Heart left ventricle (tissue), 13 donors: Measurements from ENCODE around the gene ZNF711.

Experiments used
- POLR2A ChIP-seq, 2 donors: fragments of 450-650 bp; IDR thresholded peaks; one replicate each; pipeline ENCODE4 v1.6.1; 2017; ENCODE audit warnings: antibody characterized with exemption in 2 of 2, mild to moderate bottlenecking in 2 of 2, moderate library complexity in 2 of 2
- TF ChIP-seq, protein P1 (sequence below), 12 donors: fragments of 200-600 bp; sonication (generic) in 4 of 12; IDR thresholded peaks; one replicate each; pipeline versions ENCODE4 v1.5.0 to v1.8.0; 2018 to 2022; ENCODE audit warnings: antibody characterized with exemption in 12 of 12, mild to moderate bottlenecking in 5 of 12
- donor health status: ischemic (EF 13 %, LVEDD 7.1; RV severe dilation, severe dysfunction).
- donor health status: DM: no; HTN: yes; CAD: no.
- donor health status: DM: no; HTN: no; CAD: no.
- donor health status: ischemic (EF 25% LVEDD 6.9; RV normal size, moderate dysfunction).
- donor health status: ischemic (EF 25% LVEDD 5.7; RV mildly dilated, moderate dysfunction).
- donor health status: ischemic (EF 35%, LVEDD 5.7; RV mildly dilated, moderate dysfunction).
- donor health status: nonischemic (EF 11% LVEDD 7.7; RV severe dilation, severe dysfunction).
- donor health status: DM: yes; HTN: yes; CAD: no.
- donor health status: PGD.
- donor health status: ischemic (EF 29% LVEDD 5.4; RV normal size, mild dysfunction).
- donor health status: nonischemic (EF 23%, LVEDD 6.1; RV moderate dilation, normal function).

DNA sequence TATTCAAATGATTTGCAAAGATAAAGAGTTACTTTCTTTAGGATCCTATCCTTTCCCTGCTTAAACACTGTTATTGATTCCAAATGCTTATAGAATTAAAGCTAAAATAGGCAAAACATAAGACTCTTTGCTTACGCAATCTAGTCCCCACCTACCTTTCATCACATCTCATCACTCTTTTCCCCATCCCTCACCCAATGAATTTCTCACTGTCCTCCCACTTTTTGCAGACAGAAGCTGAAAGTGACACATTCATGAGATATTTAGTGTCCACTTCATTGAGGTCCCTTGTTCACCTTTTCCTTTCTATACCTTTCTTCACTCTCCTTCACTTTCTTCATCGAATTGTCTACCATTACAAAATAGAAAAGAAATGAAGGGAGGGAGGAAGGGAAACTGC is 636 bp upstream of the ZNF711 start:
- TF ChIP-seq, protein P1, sequence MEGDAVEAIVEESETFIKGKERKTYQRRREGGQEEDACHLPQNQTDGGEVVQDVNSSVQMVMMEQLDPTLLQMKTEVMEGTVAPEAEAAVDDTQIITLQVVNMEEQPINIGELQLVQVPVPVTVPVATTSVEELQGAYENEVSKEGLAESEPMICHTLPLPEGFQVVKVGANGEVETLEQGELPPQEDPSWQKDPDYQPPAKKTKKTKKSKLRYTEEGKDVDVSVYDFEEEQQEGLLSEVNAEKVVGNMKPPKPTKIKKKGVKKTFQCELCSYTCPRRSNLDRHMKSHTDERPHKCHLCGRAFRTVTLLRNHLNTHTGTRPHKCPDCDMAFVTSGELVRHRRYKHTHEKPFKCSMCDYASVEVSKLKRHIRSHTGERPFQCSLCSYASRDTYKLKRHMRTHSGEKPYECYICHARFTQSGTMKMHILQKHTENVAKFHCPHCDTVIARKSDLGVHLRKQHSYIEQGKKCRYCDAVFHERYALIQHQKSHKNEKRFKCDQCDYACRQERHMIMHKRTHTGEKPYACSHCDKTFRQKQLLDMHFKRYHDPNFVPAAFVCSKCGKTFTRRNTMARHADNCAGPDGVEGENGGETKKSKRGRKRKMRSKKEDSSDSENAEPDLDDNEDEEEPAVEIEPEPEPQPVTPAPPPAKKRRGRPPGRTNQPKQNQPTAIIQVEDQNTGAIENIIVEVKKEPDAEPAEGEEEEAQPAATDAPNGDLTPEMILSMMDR (IDR thresholded peaks at IDR 0.05) = no peak
- TF ChIP-seq POLR2A (IDR thresholded peaks at IDR 0.05) = no peak
